Measurements from ENCODE around the gene EFCAB6.

DNA sequence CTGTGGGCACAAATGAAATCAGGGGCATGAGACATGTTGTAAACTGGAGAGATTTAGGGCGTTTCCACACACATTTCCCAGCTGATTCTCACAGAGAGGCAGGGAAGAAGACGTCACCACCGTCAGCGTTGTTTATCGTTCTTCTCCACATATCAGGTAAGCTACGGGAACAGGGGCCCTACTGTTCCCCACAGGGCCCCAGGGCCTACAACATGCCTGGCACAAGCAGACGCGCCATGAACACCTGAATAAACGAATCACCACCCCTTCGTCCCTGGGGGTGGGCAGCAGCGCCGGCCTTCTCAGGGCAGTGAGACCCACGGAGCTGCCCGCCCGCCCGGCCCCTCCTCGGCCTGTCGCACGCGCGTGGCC is 342 bp downstream of the EFCAB6 start:
- TF ChIP-seq, protein P1, sequence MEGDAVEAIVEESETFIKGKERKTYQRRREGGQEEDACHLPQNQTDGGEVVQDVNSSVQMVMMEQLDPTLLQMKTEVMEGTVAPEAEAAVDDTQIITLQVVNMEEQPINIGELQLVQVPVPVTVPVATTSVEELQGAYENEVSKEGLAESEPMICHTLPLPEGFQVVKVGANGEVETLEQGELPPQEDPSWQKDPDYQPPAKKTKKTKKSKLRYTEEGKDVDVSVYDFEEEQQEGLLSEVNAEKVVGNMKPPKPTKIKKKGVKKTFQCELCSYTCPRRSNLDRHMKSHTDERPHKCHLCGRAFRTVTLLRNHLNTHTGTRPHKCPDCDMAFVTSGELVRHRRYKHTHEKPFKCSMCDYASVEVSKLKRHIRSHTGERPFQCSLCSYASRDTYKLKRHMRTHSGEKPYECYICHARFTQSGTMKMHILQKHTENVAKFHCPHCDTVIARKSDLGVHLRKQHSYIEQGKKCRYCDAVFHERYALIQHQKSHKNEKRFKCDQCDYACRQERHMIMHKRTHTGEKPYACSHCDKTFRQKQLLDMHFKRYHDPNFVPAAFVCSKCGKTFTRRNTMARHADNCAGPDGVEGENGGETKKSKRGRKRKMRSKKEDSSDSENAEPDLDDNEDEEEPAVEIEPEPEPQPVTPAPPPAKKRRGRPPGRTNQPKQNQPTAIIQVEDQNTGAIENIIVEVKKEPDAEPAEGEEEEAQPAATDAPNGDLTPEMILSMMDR (IDR thresholded peaks at IDR 0.05): no peak
- no peak for TF ChIP-seq POLR2A (IDR thresholded peaks at IDR 0.05)

All from transverse colon (tissue), 3 donors.